SK-N-SH (cell line): ENCODE measurements around the gene CSRNP3. TPM values are rescaled to one million over a fixed set of nuclear protein-coding genes. Genes with fewer than 3 reads are reported as not detected.

Experiments used
- CTCF ChIA-PET: fragments of 300-600, 350-600 bp; formaldehyde crosslinking; extraction: SDS; loops from one replicate; lab custom pipeline; 2021; lab: Yijun Ruan, JAX
- POLR2A ChIA-PET: fragments of 350-600 bp; sonication (Branson Sonifier 250); formaldehyde crosslinking; extraction: SDS; loops from one replicate; lab custom pipeline; 2020; ENCODE audit warnings: antibody characterized with exemption, inconsistent platforms; lab: Yijun Ruan, JAX
- DNase-seq: peaks from one replicate; pipeline ENCODE4 v3.0.0; 2012
- H2AFZ ChIP-seq: fragments of 200-600 bp; sonication (generic); 2 replicates; pipeline ENCODE4 v1.8.1; 2016; ENCODE audit warnings: antibody characterized with exemption, mild to moderate bottlenecking, low read depth
- H3F3A ChIP-seq: fragments of 200-600 bp; sonication (generic); replicated peaks from 2 replicates; pipeline ENCODE3; 2016; ENCODE audit warnings: antibody characterized with exemption, mild to moderate bottlenecking; ENCODE audit not compliant: insufficient read depth
- H3K27ac ChIP-seq, 2 experiments: fragments of 200-500 bp in 1 of 2; fragments of 200-600 bp in 1 of 2; sonication (Bioruptor generic) in 1 of 2; sonication (generic), shearing (Covaris generic) in 1 of 2; 2 replicates each; pipeline versions ENCODE4 v1.5.1 to v1.6.1; 2014 to 2016; ENCODE audit warnings: low read depth in 2 of 2, inconsistent platforms in 1 of 2, low read length in 1 of 2, mild to moderate bottlenecking in 1 of 2, mixed read lengths in 1 of 2
- H3K27me3 ChIP-seq: fragments of 200-600 bp; sonication (generic), shearing (Covaris generic); 2 replicates; pipeline ENCODE4 v1.6.1; 2016; ENCODE audit warnings: mixed run types; ENCODE audit not compliant: insufficient read depth
- H3K36me3 ChIP-seq, 2 experiments: fragments of 200-500 bp in 1 of 2; fragments of 200-600 bp in 1 of 2; sonication (Bioruptor generic) in 1 of 2; sonication (generic) in 1 of 2; replicated peaks in 1 of 2; 2 replicates each; pipeline versions ENCODE3 to v1.5.1; 2014 to 2016; ENCODE audit warnings: low read length in 1 of 2, mild to moderate bottlenecking in 1 of 2; ENCODE audit not compliant: insufficient read depth in 2 of 2, control insufficient read depth in 1 of 2
- H3K4me1 ChIP-seq, 2 experiments: fragments of 200-500 bp in 1 of 2; fragments of 200-600 bp in 1 of 2; sonication (Bioruptor generic) in 1 of 2; sonication (generic), shearing (Covaris generic) in 1 of 2; 2 replicates each; pipeline versions ENCODE4 v1.5.1 to v1.6.1; 2014 to 2016; ENCODE audit warnings: low read depth in 1 of 2, low read length in 1 of 2, mixed run types in 1 of 2; ENCODE audit not compliant: insufficient read depth in 2 of 2, control insufficient read depth in 1 of 2
- H3K4me2 ChIP-seq: fragments of 200-600 bp; sonication (generic), shearing (Covaris generic); 2 replicates; pipeline ENCODE4 v1.6.1; 2017; ENCODE audit warnings: mixed run types
- H3K4me3 ChIP-seq, 2 experiments: fragments of 200-500 bp in 1 of 2; fragments of 200-600 bp in 1 of 2; sonication (Bioruptor generic) in 1 of 2; sonication (generic), shearing (Covaris generic) in 1 of 2; 2 replicates each; pipeline versions ENCODE4 v1.5.1 to v1.8.1; 2014 to 2016; ENCODE audit warnings: low read depth in 2 of 2, inconsistent platforms in 1 of 2, low read length in 1 of 2, mild to moderate bottlenecking in 1 of 2, mixed read lengths in 1 of 2, moderate library complexity in 1 of 2
- H3K79me2 ChIP-seq: fragments of 200-600 bp; sonication (generic); 2 replicates; pipeline ENCODE4 v1.8.1; 2017; ENCODE audit warnings: mild to moderate bottlenecking; ENCODE audit not compliant: insufficient read depth
- H3K9ac ChIP-seq: fragments of 200-600 bp; sonication (generic); 2 replicates; pipeline ENCODE4 v1.6.1; 2017; ENCODE audit warnings: mixed run types
- H3K9me2 ChIP-seq: fragments of 200-600 bp; sonication (generic); 2 replicates; pipeline ENCODE4 v1.6.1; 2017; ENCODE audit warnings: mixed run types
- H3K9me3 ChIP-seq: fragments of 200-600 bp; sonication (generic); 2 replicates; pipeline ENCODE4 v1.6.1; 2017; ENCODE audit warnings: mixed run types, mild to moderate bottlenecking, moderate library complexity
- H4K20me1 ChIP-seq: fragments of 200-600 bp; sonication (generic); 2 replicates; pipeline ENCODE4 v1.6.1; 2017; ENCODE audit warnings: mild to moderate bottlenecking, mixed run types; ENCODE audit not compliant: insufficient read depth
- CHD2 ChIP-seq: fragments of 150-350 bp; IDR thresholded peaks from 2 replicates; pipeline ENCODE4 v1.6.1; 2018; ENCODE audit warnings: low read length; ENCODE audit not compliant: partially characterized antibody
- EP300 ChIP-seq, 2 experiments: IDR thresholded peaks; 2 replicates each; pipeline versions ENCODE4 v1.4.0 to v1.6.1; 2012; ENCODE audit warnings: borderline replicate concordance in 1 of 2, low read depth in 1 of 2, low read length in 1 of 2
- FOSL2 ChIP-seq: IDR thresholded peaks from 2 replicates; pipeline ENCODE4 v1.4.0; 2012; ENCODE audit warnings: low read depth, mild to moderate bottlenecking, moderate library complexity, borderline replicate concordance
- FOXJ3 ChIP-seq: sonication (generic); formaldehyde crosslinking; IDR thresholded peaks from 2 replicates; pipeline ENCODE4 v1.5.1; 2020; ENCODE audit warnings: mild to moderate bottlenecking, missing genetic modification reagents
- FOXM1 ChIP-seq: IDR thresholded peaks from 2 replicates; pipeline ENCODE4 v1.4.0; 2012; ENCODE audit warnings: low read depth, mild to moderate bottlenecking
- GABPA ChIP-seq: IDR thresholded peaks from 2 replicates; pipeline ENCODE4 v1.4.0; 2012; ENCODE audit warnings: low read depth, mild to moderate bottlenecking
- GATA2 ChIP-seq: sonication (generic); formaldehyde crosslinking; IDR thresholded peaks from 2 replicates; pipeline ENCODE4 v1.5.0; 2020; ENCODE audit warnings: mild to moderate bottlenecking, missing genetic modification reagents
- JUND ChIP-seq: IDR thresholded peaks from 2 replicates; pipeline ENCODE4 v1.4.0; 2012
- MAX ChIP-seq: IDR thresholded peaks from 2 replicates; pipeline ENCODE4 v1.4.0; 2012; ENCODE audit warnings: low read depth
- NFIC ChIP-seq: IDR thresholded peaks from 2 replicates; pipeline ENCODE4 v1.4.0; 2012; ENCODE audit warnings: borderline replicate concordance
- NRF1 ChIP-seq: IDR thresholded peaks from 2 replicates; pipeline ENCODE4 v1.6.1; 2012; ENCODE audit warnings: low read depth, mild to moderate bottlenecking, low read length
- POLR2AphosphoS5 ChIP-seq: IDR thresholded peaks from 2 replicates; pipeline ENCODE4 v1.6.1; 2012; ENCODE audit warnings: low read depth, low read length
- RAD21 ChIP-seq: IDR thresholded peaks from 2 replicates; pipeline ENCODE4 v1.6.1; 2012; ENCODE audit warnings: mild to moderate bottlenecking, low read length
- RFX5 ChIP-seq: IDR thresholded peaks from 2 replicates; pipeline ENCODE4 v1.6.1; 2012; ENCODE audit warnings: mild to moderate bottlenecking, improper control_type of control experiment, low read length
- SIN3A ChIP-seq: IDR thresholded peaks from 2 replicates; pipeline ENCODE4 v1.6.1; 2012; ENCODE audit warnings: low read depth, mild to moderate bottlenecking, low read length, moderate library complexity, borderline replicate concordance
- TAF1 ChIP-seq: IDR thresholded peaks from 2 replicates; pipeline ENCODE4 v1.6.1; 2012; ENCODE audit warnings: low read depth, mild to moderate bottlenecking, low read length, moderate library complexity, borderline replicate concordance
- TEAD4 ChIP-seq: IDR thresholded peaks from 2 replicates; pipeline ENCODE4 v1.4.0; 2012; ENCODE audit warnings: mild to moderate bottlenecking, borderline replicate concordance; ENCODE audit not compliant: insufficient read depth
- YY1 ChIP-seq: IDR thresholded peaks from 2 replicates; pipeline ENCODE4 v1.4.0; 2012; ENCODE audit warnings: low read depth, mild to moderate bottlenecking
- ZBTB33 ChIP-seq: IDR thresholded peaks from 2 replicates; pipeline ENCODE4 v1.4.0; 2012; ENCODE audit warnings: low read depth, borderline replicate concordance
- WGBS: methylation state at CpG from one replicate; pipeline ENCODE4 v1.1.6; 2017; ENCODE audit warnings: low lambda C conversion rate; 5-methylcytosine and 5-hydroxymethylcytosine counted together
- polyA plus RNA-seq, 3 experiments: library from polyadenylated mRNA; depleted of rRNA; stranded (reverse); fragments of >200 nt; gene quantifications; 2 replicates each; pipeline ENCODE4 v1.2.3, GENCODE V29; 2012
- TF ChIP-seq, protein P1 (sequence below): IDR thresholded peaks from 2 replicates; pipeline ENCODE4; 2012
- TF ChIP-seq, protein P2 (sequence below): fragments of 150-350 bp; IDR thresholded peaks from 2 replicates; pipeline ENCODE4 v1.6.1; 2017; ENCODE audit warnings: antibody characterized with exemption, low read length, low read depth, borderline replicate concordance
- TF ChIP-seq, protein P3 (sequence below): IDR thresholded peaks from 2 replicates; pipeline ENCODE4 v1.4.0; 2012; ENCODE audit warnings: low read depth, borderline replicate concordance
- TF ChIP-seq, protein P4 (sequence below): fragments of 200-600 bp; sonication (generic); IDR thresholded peaks from 2 replicates; pipeline ENCODE4 v1.6.1; 2017; ENCODE audit warnings: antibody characterized with exemption, mild to moderate bottlenecking, moderate library complexity
- TF ChIP-seq, protein P5 (sequence below): fragments of 150-350 bp; IDR thresholded peaks from 2 replicates; pipeline ENCODE4 v1.6.1; 2016; ENCODE audit warnings: mild to moderate bottlenecking, low read depth, low read length

Gene CSRNP3
- polyA plus RNA-seq, 1 of the 3 experiments (the other 2 are of a cell fraction): 1.0 TPM

DNA sequence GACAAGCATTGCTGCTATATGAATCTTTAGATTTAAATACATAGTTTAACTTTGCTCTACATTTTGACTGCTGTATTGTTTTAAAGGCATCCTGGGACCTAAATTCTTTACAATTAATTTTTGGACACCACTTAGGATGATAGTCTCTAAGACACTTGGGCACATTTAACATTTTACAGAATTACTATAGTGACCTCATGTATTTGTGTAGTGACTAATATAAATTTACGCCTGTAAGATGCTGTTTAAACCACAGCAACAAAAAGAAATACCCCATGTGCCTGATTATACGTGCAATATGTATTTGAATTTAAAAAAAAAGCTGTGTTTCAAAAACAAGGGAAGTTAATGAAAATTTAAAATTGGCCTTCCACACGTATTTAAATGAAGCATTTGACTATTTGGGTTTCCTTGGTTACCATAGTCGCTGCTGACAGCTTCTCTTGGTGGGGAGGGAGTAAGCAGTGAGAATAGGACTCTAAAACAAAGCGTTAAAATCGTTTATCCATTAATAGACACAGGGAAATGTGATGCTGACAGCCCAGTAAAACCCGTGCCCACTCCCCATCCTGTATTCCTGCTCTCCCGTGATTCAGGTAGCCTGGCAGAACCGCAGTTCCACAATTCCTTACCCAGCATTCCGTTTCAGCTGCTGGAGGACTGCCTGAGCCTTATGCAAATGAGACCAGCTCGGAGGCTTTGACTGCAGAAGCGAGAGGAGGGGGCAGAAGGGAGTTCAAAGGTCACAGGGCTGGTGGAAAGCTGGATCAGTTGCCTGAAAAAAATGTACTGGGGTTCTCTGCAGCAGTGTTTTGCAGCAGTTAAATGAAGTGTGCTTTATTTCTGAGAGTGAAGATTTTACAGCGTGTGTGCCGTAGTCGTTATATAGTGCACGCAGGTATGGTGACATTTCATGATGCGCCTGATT lies 104.3 kb downstream of the CSRNP3 start:
- peak; percentile 63 for DNase-seq
- Histone ChIP-seq H3K4me3 (peak overlapping the region; percentile 56 to 62), H3K9me2 (no peaks in the 10 kb centered on the region), H3K79me2 (no peaks in the 10 kb centered on the region), H3K27me3 (no peaks in the 10 kb centered on the region), H3K4me2 (peak overlapping the region; percentile 79), H3K4me1 (peaks cover 12 to 17% of the 10 kb centered on the region in 2 experiments; a peak in 3 of 4 replicates), H3K27ac (peak overlapping the region; percentile 11 to 95; a peak in 3 of 4 replicates), H3K9me3 (no peaks in the 10 kb centered on the region), H2AFZ (peak overlapping the region; percentile 85), H4K20me1 (no peaks in the 10 kb centered on the region), H3F3A (peaks cover 9% of the 10 kb centered on the region), H3K36me3 (no peaks in the 10 kb centered on the region), H3K9ac (peak overlapping the region; percentile 52)
- WGBS: 7% methylated on average over 17 of the region's 17 CpGs
- ChIA-PET CTCF (interaction anchor here (0.7 to 1.7 kb wide), 7 partner anchors 11 to 334 kb away, joined by 3 to 7 read pairs (median 4); partner anchors contain the start of gene SCN2A), POLR2A (interaction anchor here (0.7 to 1.3 kb wide), 2 partner anchors 100 to 104 kb away, joined by 3 to 5 read pairs; partner anchors contain the start of gene CSRNP3)
- TF ChIP-seq POLR2AphosphoS5 (no peak), NFIC (no peak), YY1 (no peak), GATA2 (no peak), TEAD4 (no peak), FOSL2 (no peak), FOXM1 (no peak), EP300 (IDR thresholded peaks at IDR 0.05; ENCODE audit: borderline replicate concordance in 1 of 2, low read depth in 1 of 2, low read length in 1 of 2) (0 out of 4 replicates have a peak, but pooled peaks of 1 of the 2 experiments have one; percentile 13), ZBTB33 (no peak), JUND (no peak), GABPA (no peak), FOXJ3 (no peak), NRF1 (no peak), TAF1 (no peak), SIN3A (0 out of 2 replicates have a peak, but pooled peaks have one; percentile 12), CHD2 (no peak), MAX (no peak), RAD21 (peak; percentile 34), RFX5 (0 out of 2 replicates have a peak, but pooled peaks have one; percentile 41)
- TF ChIP-seq, protein P1, sequence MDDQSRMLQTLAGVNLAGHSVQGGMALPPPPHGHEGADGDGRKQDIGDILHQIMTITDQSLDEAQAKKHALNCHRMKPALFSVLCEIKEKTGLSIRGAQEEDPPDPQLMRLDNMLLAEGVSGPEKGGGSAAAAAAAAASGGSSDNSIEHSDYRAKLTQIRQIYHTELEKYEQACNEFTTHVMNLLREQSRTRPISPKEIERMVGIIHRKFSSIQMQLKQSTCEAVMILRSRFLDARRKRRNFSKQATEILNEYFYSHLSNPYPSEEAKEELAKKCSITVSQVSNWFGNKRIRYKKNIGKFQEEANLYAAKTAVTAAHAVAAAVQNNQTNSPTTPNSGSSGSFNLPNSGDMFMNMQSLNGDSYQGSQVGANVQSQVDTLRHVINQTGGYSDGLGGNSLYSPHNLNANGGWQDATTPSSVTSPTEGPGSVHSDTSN: no peak
- TF ChIP-seq, protein P2, sequence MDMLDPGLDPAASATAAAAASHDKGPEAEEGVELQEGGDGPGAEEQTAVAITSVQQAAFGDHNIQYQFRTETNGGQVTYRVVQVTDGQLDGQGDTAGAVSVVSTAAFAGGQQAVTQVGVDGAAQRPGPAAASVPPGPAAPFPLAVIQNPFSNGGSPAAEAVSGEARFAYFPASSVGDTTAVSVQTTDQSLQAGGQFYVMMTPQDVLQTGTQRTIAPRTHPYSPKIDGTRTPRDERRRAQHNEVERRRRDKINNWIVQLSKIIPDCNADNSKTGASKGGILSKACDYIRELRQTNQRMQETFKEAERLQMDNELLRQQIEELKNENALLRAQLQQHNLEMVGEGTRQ: no peak
- TF ChIP-seq, protein P3, sequence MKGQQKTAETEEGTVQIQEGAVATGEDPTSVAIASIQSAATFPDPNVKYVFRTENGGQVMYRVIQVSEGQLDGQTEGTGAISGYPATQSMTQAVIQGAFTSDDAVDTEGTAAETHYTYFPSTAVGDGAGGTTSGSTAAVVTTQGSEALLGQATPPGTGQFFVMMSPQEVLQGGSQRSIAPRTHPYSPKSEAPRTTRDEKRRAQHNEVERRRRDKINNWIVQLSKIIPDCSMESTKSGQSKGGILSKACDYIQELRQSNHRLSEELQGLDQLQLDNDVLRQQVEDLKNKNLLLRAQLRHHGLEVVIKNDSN: no peak
- TF ChIP-seq, protein P4, sequence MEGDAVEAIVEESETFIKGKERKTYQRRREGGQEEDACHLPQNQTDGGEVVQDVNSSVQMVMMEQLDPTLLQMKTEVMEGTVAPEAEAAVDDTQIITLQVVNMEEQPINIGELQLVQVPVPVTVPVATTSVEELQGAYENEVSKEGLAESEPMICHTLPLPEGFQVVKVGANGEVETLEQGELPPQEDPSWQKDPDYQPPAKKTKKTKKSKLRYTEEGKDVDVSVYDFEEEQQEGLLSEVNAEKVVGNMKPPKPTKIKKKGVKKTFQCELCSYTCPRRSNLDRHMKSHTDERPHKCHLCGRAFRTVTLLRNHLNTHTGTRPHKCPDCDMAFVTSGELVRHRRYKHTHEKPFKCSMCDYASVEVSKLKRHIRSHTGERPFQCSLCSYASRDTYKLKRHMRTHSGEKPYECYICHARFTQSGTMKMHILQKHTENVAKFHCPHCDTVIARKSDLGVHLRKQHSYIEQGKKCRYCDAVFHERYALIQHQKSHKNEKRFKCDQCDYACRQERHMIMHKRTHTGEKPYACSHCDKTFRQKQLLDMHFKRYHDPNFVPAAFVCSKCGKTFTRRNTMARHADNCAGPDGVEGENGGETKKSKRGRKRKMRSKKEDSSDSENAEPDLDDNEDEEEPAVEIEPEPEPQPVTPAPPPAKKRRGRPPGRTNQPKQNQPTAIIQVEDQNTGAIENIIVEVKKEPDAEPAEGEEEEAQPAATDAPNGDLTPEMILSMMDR: no peak
- TF ChIP-seq, protein P5, sequence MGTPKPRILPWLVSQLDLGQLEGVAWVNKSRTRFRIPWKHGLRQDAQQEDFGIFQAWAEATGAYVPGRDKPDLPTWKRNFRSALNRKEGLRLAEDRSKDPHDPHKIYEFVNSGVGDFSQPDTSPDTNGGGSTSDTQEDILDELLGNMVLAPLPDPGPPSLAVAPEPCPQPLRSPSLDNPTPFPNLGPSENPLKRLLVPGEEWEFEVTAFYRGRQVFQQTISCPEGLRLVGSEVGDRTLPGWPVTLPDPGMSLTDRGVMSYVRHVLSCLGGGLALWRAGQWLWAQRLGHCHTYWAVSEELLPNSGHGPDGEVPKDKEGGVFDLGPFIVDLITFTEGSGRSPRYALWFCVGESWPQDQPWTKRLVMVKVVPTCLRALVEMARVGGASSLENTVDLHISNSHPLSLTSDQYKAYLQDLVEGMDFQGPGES: no peak
